ENCODE measurements around the gene SPOCD1.

The SPOCD1 gene

GRCh38 chr1:31815752-31816500 lies at the start of gene SPOCD1:
Gene SPOCD1 (minus strand): TSS chr1:31816022. CDS start chr1:31815333, 689 bp downstream.
- no peak for FAIRE-seq

GRCh38 chr1:31862071-31862470 lies 46.2 kb upstream of the SPOCD1 start:
- FAIRE-seq, result no peak

- no peak for FAIRE-seq
Observed at GRCh38 chr1:31861346-31861745, 45.5 kb upstream of the SPOCD1 start.

GRCh38 chr1:31860581-31860980 lies 44.8 kb upstream of the SPOCD1 start:
- FAIRE-seq, result no peak

GRCh38 chr1:31859719-31860118 lies 43.9 kb upstream of the SPOCD1 start:
- FAIRE-seq, result no peak

GRCh38 chr1:31859044-31859443 lies 43.2 kb upstream of the SPOCD1 start:
- FAIRE-seq, result no peak

- FAIRE-seq, result no peak
Observed at GRCh38 chr1:31857863-31858262, 42.0 kb upstream of the SPOCD1 start.

- no peak for FAIRE-seq
Observed at GRCh38 chr1:31856140-31856539, 40.3 kb upstream of the SPOCD1 start.

- no peak for FAIRE-seq
Observed at GRCh38 chr1:31855038-31855845, 39.4 kb upstream of the SPOCD1 start.

- FAIRE-seq, result no peak
Observed at GRCh38 chr1:31849653-31850052, 33.8 kb upstream of the SPOCD1 start.

GRCh38 chr1:31848381-31848897 lies 32.6 kb upstream of the SPOCD1 start:
- FAIRE-seq, result no peak

- FAIRE-seq, result no peak
Observed at GRCh38 chr1:31846484-31846883, 30.7 kb upstream of the SPOCD1 start.

- no peak for FAIRE-seq
Observed at GRCh38 chr1:31843506-31843905, 27.7 kb upstream of the SPOCD1 start.

GRCh38 chr1:31839662-31840343 lies 24.0 kb upstream of the SPOCD1 start:
- no peak for FAIRE-seq

GRCh38 chr1:31837451-31838158 lies 21.8 kb upstream of the SPOCD1 start:
- no peak for FAIRE-seq

GRCh38 chr1:31836638-31837037 lies 20.8 kb upstream of the SPOCD1 start:
- no peak for FAIRE-seq

- no peak for FAIRE-seq
Observed at GRCh38 chr1:31835415-31835814, 19.6 kb upstream of the SPOCD1 start.

- FAIRE-seq, result no peak
Observed at GRCh38 chr1:31834501-31834900, 18.7 kb upstream of the SPOCD1 start.

GRCh38 chr1:31831397-31832378 lies 15.9 kb upstream of the SPOCD1 start:
- FAIRE-seq, result no peak

GRCh38 chr1:31830511-31830910 lies 14.7 kb upstream of the SPOCD1 start:
- FAIRE-seq, result no peak

- FAIRE-seq, result no peak
Observed at GRCh38 chr1:31830065-31830464, 14.2 kb upstream of the SPOCD1 start.

Measured in A204.1 (cell line).